Loucy (cell line): ENCODE data around the gene IFNG.
"Not testable (repeated sequence)": the region's sequence is repeated elsewhere in the genome, so short reads cannot be mapped to it uniquely, and the experiment has no call there.

Source experiments
- H2AFZ ChIP-seq: fragments of 200-600 bp; sonication (generic); 2 replicates; pipeline ENCODE4 v1.6.0; 2016; ENCODE audit warnings: antibody characterized with exemption, mild to moderate bottlenecking, low read length, moderate library complexity
- H3F3A ChIP-seq: fragments of 200-600 bp; 2 replicates; pipeline ENCODE4 v1.6.0; 2016; ENCODE audit warnings: antibody characterized with exemption, low read depth, mild to moderate bottlenecking
- H3K27me3 ChIP-seq: fragments of 200-600 bp; sonication (generic); 2 replicates; pipeline ENCODE4 v1.6.1; 2014; ENCODE audit warnings: low read length, mild to moderate bottlenecking; ENCODE audit not compliant: insufficient read depth, poor library complexity, severe bottlenecking
- H3K36me3 ChIP-seq: fragments of 200-600 bp; sonication (generic); 2 replicates; pipeline ENCODE4 v1.6.1; 2016; ENCODE audit warnings: low read length; ENCODE audit not compliant: insufficient read depth
- H3K4me1 ChIP-seq: fragments of 200-600 bp; sonication (generic); 2 replicates; pipeline ENCODE4 v1.5.1; 2014; ENCODE audit warnings: low read length, mild to moderate bottlenecking; ENCODE audit not compliant: insufficient read depth, poor library complexity, severe bottlenecking
- H3K4me2 ChIP-seq: fragments of 200-600 bp; sonication (generic); 2 replicates; pipeline ENCODE4 v1.6.0; 2014; ENCODE audit warnings: antibody characterized with exemption, low read length, low read depth, mild to moderate bottlenecking; ENCODE audit not compliant: poor library complexity, severe bottlenecking
- H3K4me3 ChIP-seq: fragments of 200-600 bp; sonication (generic); 2 replicates; pipeline ENCODE4 v1.5.1; 2014; ENCODE audit warnings: low read length, mild to moderate bottlenecking, mixed read lengths; ENCODE audit not compliant: poor library complexity, severe bottlenecking
- H3K79me2 ChIP-seq: fragments of 200-600 bp; sonication (generic); 2 replicates; pipeline ENCODE4 v1.6.1; 2014; ENCODE audit warnings: low read length; ENCODE audit not compliant: insufficient read depth
- H3K9ac ChIP-seq: fragments of 200-600 bp; sonication (generic); 2 replicates; pipeline ENCODE4 v1.6.0; 2014; ENCODE audit warnings: mild to moderate bottlenecking, low read depth, low read length, moderate library complexity; ENCODE audit not compliant: poor library complexity, severe bottlenecking
- H3K9me2 ChIP-seq: fragments of 200-600 bp; sonication (generic); replicated peaks from 2 replicates; pipeline ENCODE4 v1.6.1; 2016; ENCODE audit warnings: low read depth, low read length, mixed read lengths
- H3K9me3 ChIP-seq: fragments of 200-600 bp; sonication (generic); 2 replicates; pipeline ENCODE4 v1.6.1; 2014; ENCODE audit warnings: mild to moderate bottlenecking, antibody characterized with exemption, low read length, low read depth; ENCODE audit not compliant: insufficient read depth
- H4K20me1 ChIP-seq: fragments of 200-600 bp; sonication (generic); 2 replicates; pipeline ENCODE4 v1.6.0; 2014; ENCODE audit warnings: antibody characterized with exemption, low read length, mild to moderate bottlenecking; ENCODE audit not compliant: insufficient read depth, poor library complexity, severe bottlenecking
- EZH2phosphoT487 ChIP-seq: fragments of 200-600 bp; IDR thresholded peaks from 2 replicates; pipeline ENCODE4 v1.6.1; 2018; ENCODE audit warnings: antibody characterized with exemption, mild to moderate bottlenecking, moderate library complexity, borderline replicate concordance
- TF ChIP-seq, protein P1 (sequence below): fragments of 200-600 bp; sonication (generic); conservative IDR thresholded peaks from 2 replicates; pipeline ENCODE4 v1.5.1; 2014; ENCODE audit warnings: mild to moderate bottlenecking, antibody characterized with exemption, low read length

The IFNG gene

DNA sequence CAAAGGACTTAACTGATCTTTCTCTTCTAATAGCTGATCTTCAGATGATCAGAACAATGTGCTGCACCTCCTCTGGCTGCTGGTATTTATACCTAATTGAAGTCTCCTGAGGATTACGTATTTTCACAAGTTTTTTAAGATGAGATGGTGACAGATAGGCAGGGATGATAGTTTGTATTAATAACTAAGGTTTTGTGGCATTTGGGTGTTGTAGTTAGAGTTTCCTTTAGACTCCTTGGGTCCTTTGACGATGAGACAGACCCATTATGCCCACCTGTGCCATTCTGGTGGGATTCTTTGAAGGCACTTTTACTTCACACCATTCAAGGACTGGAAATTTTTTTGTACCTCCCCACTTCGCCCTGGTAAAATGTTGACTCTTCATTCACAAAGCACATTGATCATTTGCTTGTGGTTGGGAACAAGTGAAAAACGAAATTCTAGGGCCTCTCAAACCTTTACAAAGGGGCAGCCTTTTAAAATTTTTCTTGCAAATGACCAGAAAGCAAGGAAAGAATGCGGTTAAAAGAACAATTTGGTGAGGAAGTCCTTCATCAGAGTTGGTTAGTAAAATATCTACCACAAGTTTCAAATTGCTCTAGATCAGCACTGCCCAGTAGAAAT, at the start of gene IFNG:
TSS of gene IFNG (minus strand) at position 60 of the 624 bp plus-strand sequence. CDS start 125 bp downstream, outside the sequence.
- H3K9ac ChIP-seq, result no peak within 1 kb of the TSS
- no peak within 1 kb of the TSS for H3K4me3 ChIP-seq
- H3K27me3 ChIP-seq, result no peaks in the 10 kb centered on the region
- no peaks in the 10 kb centered on the region for H3F3A ChIP-seq
- no peaks in the 10 kb centered on the region for H3K4me1 ChIP-seq
- no peaks in the 10 kb centered on the region for H3K9me3 ChIP-seq
- no peaks in the 10 kb centered on the region for H3K36me3 ChIP-seq
- H3K79me2 ChIP-seq, result no peaks in the 10 kb centered on the region
- H3K9me2 ChIP-seq, result no peaks in the 10 kb centered on the region
- H2AFZ ChIP-seq, result no peak within 1 kb of the TSS
- no peak for TF ChIP-seq EZH2phosphoT487
- TF ChIP-seq, protein P1, sequence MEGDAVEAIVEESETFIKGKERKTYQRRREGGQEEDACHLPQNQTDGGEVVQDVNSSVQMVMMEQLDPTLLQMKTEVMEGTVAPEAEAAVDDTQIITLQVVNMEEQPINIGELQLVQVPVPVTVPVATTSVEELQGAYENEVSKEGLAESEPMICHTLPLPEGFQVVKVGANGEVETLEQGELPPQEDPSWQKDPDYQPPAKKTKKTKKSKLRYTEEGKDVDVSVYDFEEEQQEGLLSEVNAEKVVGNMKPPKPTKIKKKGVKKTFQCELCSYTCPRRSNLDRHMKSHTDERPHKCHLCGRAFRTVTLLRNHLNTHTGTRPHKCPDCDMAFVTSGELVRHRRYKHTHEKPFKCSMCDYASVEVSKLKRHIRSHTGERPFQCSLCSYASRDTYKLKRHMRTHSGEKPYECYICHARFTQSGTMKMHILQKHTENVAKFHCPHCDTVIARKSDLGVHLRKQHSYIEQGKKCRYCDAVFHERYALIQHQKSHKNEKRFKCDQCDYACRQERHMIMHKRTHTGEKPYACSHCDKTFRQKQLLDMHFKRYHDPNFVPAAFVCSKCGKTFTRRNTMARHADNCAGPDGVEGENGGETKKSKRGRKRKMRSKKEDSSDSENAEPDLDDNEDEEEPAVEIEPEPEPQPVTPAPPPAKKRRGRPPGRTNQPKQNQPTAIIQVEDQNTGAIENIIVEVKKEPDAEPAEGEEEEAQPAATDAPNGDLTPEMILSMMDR, result no peak
- no peak within 1 kb of the TSS for H3K4me2 ChIP-seq
- no peaks in the 10 kb centered on the region for H4K20me1 ChIP-seq

DNA sequence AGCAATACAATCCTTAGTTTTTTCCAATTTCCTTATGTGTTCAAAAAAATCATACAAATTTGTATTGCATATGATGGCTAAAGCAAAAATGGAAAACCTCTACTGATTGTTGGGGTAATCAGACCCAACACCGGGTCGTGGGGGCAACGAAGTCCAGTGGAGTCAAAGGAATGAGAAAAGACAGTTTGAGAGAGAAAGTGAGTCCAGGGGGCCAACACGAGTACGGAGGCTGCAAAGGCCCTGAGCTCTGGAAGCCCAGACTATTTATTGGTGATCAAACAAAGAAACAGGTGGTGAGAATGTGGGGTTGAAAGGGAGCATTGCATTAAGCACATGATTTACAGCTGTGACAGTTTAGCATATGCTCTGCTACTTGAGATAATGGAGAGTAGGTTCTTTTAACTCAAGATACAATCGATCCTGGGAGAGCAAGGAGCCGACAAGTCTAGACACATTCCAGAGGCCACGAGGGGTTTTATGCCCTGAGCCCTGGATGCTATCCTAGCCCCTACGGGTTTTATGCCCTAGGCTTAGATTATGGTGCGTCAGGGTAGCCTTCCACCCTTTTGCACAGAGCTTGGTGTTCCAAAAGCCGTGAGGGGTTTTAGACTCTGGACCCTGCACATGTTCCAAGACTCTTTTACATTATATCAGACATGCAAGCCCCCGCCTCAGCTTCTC, 49.6 kb upstream of the IFNG start:
- H3K79me2 ChIP-seq, H2AFZ ChIP-seq, H3K4me3 ChIP-seq, H3K9me3 ChIP-seq, H3K27me3 ChIP-seq, H3K9me2 ChIP-seq, H3F3A ChIP-seq, H3K4me1 ChIP-seq, H3K36me3 ChIP-seq, H3K9ac ChIP-seq, H4K20me1 ChIP-seq, H3K4me2 ChIP-seq: not testable (repeated sequence)

DNA sequence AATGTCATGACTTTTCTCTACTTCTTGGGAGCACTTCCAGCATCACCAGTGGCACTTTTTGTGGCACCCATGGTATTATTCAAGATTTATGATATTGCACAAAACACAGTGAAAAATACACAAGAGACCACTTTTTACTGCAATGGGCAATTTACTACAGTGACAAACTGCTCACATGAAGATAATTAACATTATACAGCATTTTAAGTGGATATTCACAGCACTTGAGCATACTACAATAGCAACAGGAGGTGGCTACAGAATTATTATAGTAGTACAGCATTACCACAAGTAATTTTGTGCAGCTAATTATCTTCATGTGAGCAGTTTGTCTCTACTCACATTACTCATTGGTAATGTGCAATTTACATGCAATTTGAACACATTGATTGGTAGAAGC, 47.7 kb upstream of the IFNG start:
- H2AFZ ChIP-seq, result no peak overlapping the region
- H3F3A ChIP-seq, result peaks cover 5% of the 10 kb centered on the region; the same call in 1 of the 2 replicates
- no peak overlapping the region for H3K4me2 ChIP-seq
- no peaks in the 10 kb centered on the region for H3K27me3 ChIP-seq
- no peak overlapping the region for H3K9ac ChIP-seq
- no peaks in the 10 kb centered on the region for H3K9me2 ChIP-seq
- no peak for TF ChIP-seq EZH2phosphoT487
- TF ChIP-seq, protein P1, result no peak
- H3K4me3 ChIP-seq, result no peak overlapping the region
- no peaks in the 10 kb centered on the region for H3K79me2 ChIP-seq
- H4K20me1 ChIP-seq, result no peaks in the 10 kb centered on the region
- H3K9me3 ChIP-seq, result no peaks in the 10 kb centered on the region
- H3K4me1 ChIP-seq, result peaks cover 21% of the 10 kb centered on the region
- no peaks in the 10 kb centered on the region for H3K36me3 ChIP-seq
